Thymus (tissue), 14 donors: ENCODE data around the gene KRTDAP. TPM values are rescaled to one million over a fixed set of nuclear protein-coding genes. Genes with fewer than 3 reads are reported as not detected.

Experiments used
- DNase-seq, 9 donors: peaks; one replicate each; pipeline ENCODE4 v3.0.0-alpha.2; 2013; ENCODE audit warnings: low spot score in 9 of 9, low read depth in 6 of 9, missing footprints in 1 of 9
- H3K27ac ChIP-seq, 2 donors: one replicate each; pipeline ENCODE4 v1.5.1; 2013; ENCODE audit warnings: control low read depth in 1 of 2, low read depth in 1 of 2, low read length in 1 of 2, mild to moderate bottlenecking in 1 of 2, moderate library complexity in 1 of 2
- H3K27me3 ChIP-seq, 2 donors: one replicate each; pipeline ENCODE4 v1.5.1; 2013; ENCODE audit warnings: low read length in 1 of 2; ENCODE audit not compliant: control insufficient read depth in 2 of 2, insufficient read depth in 1 of 2
- H3K36me3 ChIP-seq, 2 donors: one replicate each; pipeline ENCODE4 v1.5.1; 2013; ENCODE audit warnings: low read length in 1 of 2, mild to moderate bottlenecking in 1 of 2, moderate library complexity in 1 of 2; ENCODE audit not compliant: control insufficient read depth in 2 of 2, insufficient read depth in 2 of 2
- H3K4me1 ChIP-seq, 2 donors: one replicate each; pipeline ENCODE4 v1.5.1; 2013; ENCODE audit warnings: low read length in 2 of 2; ENCODE audit not compliant: control insufficient read depth in 2 of 2, insufficient read depth in 2 of 2
- H3K4me3 ChIP-seq, 2 donors: one replicate each; pipeline ENCODE4 v1.5.1; 2013; ENCODE audit warnings: low read length in 2 of 2, control low read depth in 1 of 2, mild to moderate bottlenecking in 1 of 2
- H3K9me3 ChIP-seq, 2 donors: one replicate each; pipeline ENCODE4 v1.5.1; 2013; ENCODE audit warnings: low read length in 1 of 2, mild to moderate bottlenecking in 1 of 2; ENCODE audit not compliant: control insufficient read depth in 2 of 2, insufficient read depth in 1 of 2
- WGBS: extraction: QIAGEN DNeasy Blood & Tissue Kit; methylation state at CpG from one replicate; pipeline ENCODE4 v1.1.7; 2013; 5-methylcytosine and 5-hydroxymethylcytosine counted together
- long read RNA-seq, 10 donors: transcript quantifications; one replicate each; lab custom pipeline, GENCODE V29; 2026
- polyA plus RNA-seq: library from polyadenylated mRNA; stranded (reverse); fragments of 200-250 nt; gene quantifications from one replicate; pipeline ENCODE4 v1.2.3, GENCODE V29; 2013
- total RNA-seq: library from RNA; stranded (reverse); fragments of 120-200 nt; gene quantifications from one replicate; pipeline ENCODE4 v1.2.4, GENCODE V29; 2013
- donor health status: healthy.

Gene KRTDAP
- 7.9 TPM for total RNA-seq
- 523 TPM for polyA plus RNA-seq
- long read RNA-seq, donor 1: 0 reads
- long read RNA-seq, donor 2, partial matches to known transcripts: 0 of 3 reads
- long read RNA-seq, donor 2, other reads (novel, unspliced or antisense): 0 of 3 reads
- long read RNA-seq, donor 3, partial matches to known transcripts: 0 of 3 reads
- long read RNA-seq, donor 3, other reads (novel, unspliced or antisense): 0 of 3 reads
- long read RNA-seq, donor 4, partial matches to known transcripts: 0 of 1 reads
- long read RNA-seq, donor 4, other reads (novel, unspliced or antisense): 0 of 1 reads
- long read RNA-seq, donor 5, transcript KRTDAP-201 (6 exons, 491 nt): major isoform, 5 of 5 reads
- long read RNA-seq, donor 5, partial matches to known transcripts: 0 of 5 reads
- long read RNA-seq, donor 5, other reads (novel, unspliced or antisense): 0 of 5 reads
- long read RNA-seq, donor 6, partial matches to known transcripts: 0 of 1 reads
- long read RNA-seq, donor 6, other reads (novel, unspliced or antisense): 0 of 1 reads
- long read RNA-seq, donor 7, partial matches to known transcripts: 0 of 1 reads
- long read RNA-seq, donor 7, other reads (novel, unspliced or antisense): 0 of 1 reads
- long read RNA-seq, donor 8, partial matches to known transcripts: 0 of 1 reads
- long read RNA-seq, donor 8, other reads (novel, unspliced or antisense): 0 of 1 reads
- long read RNA-seq, donor 9: 0 reads
- long read RNA-seq, donor 10: 0 reads

DNA sequence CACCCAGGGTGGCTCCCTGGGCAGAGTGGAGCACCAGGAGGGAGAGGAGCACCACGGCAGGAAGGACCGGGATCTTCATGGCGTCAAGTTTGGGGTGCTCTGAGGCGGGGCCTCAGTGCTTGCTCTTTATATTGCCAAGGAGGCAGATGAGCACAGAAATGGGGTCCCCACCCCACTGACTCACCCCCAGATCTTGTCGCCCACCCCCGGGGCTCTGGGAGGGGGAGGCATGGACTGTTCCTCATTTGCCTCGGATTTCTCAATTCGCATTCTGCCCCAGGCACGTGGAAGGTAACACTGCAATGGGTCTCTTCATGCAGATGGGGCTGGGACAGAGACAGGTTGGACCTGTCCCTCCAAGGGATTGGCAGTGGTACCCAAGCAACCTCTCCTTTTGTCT, at the start of gene KRTDAP:
Gene KRTDAP, minus strand, starts transcription at position 101 of the 400 bp plus-strand sequence. Its CDS starts 22 bp downstream, at position 79.
- no peaks in the 10 kb centered on the region for H3K4me1 ChIP-seq
- no peak within 1 kb of the TSS for H3K27ac ChIP-seq
- peaks cover 0 to 31% of the 10 kb centered on the region in 2 donors for H3K27me3 ChIP-seq
- WGBS: 91% methylated on average over 9 of the region's 9 CpGs
- H3K36me3 ChIP-seq: no peaks in the 10 kb centered on the region
- no peak for DNase-seq
- H3K9me3 ChIP-seq: no peaks in the 10 kb centered on the region
- H3K4me3 ChIP-seq: no peak within 1 kb of the TSS

DNA sequence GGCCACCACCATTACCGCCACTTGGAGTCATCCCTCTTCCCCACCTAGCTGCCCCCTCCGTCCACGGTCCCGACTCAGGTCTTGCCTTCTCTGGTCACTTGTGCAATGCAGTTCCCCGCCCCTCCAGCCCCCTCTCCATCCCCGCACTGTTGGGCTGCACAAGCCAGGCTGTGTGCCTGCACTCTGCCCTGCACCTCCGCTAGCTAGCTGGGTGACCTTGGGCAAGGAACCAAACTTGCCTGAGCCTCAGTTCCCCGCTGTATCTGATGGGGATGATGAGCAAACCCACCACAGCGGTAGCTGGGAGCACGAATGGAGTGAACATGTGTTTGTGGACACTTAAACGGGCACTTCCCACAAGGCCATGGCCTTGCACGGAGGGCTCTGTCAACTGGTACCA, 49.6 kb upstream of the KRTDAP start:
- peaks cover 0 to 8% of the 10 kb centered on the region in 2 donors for H3K4me1 ChIP-seq
- H3K27me3 ChIP-seq: peaks cover 0 to 3% of the 10 kb centered on the region in 2 donors
- no peak overlapping the region for H3K27ac ChIP-seq
- no peaks in the 10 kb centered on the region for H3K36me3 ChIP-seq
- DNase-seq: no peak
- H3K9me3 ChIP-seq: no peaks in the 10 kb centered on the region
- 97% methylated on average over 12 of the region's 12 CpGs for WGBS
- H3K4me3 ChIP-seq: no peak overlapping the region

GRCh38 chr19:35539314-35539713, 49.0 kb upstream of the KRTDAP start:
- Histone ChIP-seq H3K27me3 (peaks cover 0 to 8% of the 10 kb centered on the region in 2 donors), H3K9me3 (no peaks in the 10 kb centered on the region), H3K4me3 (no peak overlapping the region), H3K27ac (no peak overlapping the region), H3K36me3 (no peaks in the 10 kb centered on the region), H3K4me1 (peaks cover 0 to 4% of the 10 kb centered on the region in 2 donors)
- WGBS: 93% methylated on average over 6 of the region's 6 CpGs
- no peak for DNase-seq

DNA sequence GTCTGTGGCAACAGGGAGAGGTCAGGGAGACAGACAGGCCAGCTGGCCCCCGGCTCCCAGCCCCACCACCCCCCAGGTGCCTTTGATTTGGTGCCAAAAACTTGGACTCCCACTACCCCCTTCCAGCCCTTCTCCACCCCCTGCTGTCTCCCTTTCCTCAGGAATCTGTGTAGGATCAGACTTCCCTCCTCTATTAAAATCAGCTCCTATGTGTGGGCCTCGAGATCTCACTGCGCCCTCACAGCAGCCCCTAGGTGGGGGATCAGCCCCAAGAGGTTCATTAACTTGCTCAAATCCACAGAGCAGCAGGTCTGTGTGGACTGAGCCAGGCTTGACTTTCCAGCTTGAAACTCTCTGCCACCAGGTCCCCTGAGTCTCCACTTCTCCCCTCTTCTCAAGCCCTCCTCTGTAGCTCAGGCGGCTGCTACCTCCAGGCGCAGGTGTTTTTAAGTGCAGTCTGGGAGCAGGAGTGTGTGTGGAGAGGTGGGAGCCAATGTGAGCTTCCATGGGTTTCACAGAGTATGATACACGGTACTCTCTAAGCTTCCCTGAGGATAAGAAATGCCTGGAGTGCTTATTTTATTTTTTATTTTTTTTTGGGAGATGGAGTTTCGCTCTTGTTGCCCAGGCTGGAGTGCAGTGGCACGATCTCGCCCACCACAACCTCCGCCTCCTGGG, 44.7 kb upstream of the KRTDAP start:
- Histone ChIP-seq H3K36me3 (no peaks in the 10 kb centered on the region), H3K27me3 (peaks cover 0 to 39% of the 10 kb centered on the region in 2 donors)
- 92% methylated on average over 10 of the region's 10 CpGs for WGBS

DNA sequence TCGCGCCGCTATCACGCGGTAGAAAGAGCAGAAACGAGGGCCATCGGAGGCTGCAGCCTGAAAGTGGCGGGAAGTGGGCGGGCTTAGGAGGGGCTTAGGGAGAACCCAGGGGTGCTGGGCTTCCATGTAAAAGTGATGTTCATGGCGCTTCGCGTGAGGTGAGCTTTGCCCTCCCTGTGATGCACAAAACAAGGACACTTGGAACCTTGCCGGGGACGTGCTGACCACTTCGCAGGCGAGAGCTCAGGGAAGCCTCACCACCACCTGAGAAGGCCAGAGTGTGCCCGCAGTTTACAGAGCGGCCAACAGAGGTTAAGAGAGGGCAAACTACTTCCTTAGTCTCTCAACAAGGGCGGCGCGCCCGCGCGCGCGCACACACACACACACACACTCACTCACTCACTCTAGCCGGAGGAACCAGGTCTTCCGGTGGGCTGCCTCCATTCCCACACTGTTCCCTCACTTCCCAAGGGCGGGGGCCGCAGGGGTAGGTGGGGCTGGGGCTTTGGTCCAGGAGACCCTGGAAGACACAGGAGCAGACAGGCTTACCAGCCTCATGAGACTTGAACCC, 43.6 kb upstream of the KRTDAP start:
- peaks cover 0 to 50% of the 10 kb centered on the region in 2 donors for H3K27me3 ChIP-seq
- H3K27ac ChIP-seq: no peak overlapping the region
- H3K36me3 ChIP-seq: no peaks in the 10 kb centered on the region
- H3K9me3 ChIP-seq: no peaks in the 10 kb centered on the region
- WGBS: 2% methylated on average over 30 of the region's 30 CpGs
- H3K4me1 ChIP-seq: peaks cover 6 to 9% of the 10 kb centered on the region in 2 donors
- peak in 4 of 9 donors; percentile 21 to 64 (median 36) for DNase-seq
- H3K4me3 ChIP-seq: peak overlapping the region; percentile 13 to 24

More for the DNA sequence above, 44.7 kb upstream of the KRTDAP start:
- peaks cover 6 to 12% of the 10 kb centered on the region in 2 donors for H3K4me1 ChIP-seq
- H3K9me3 ChIP-seq: no peaks in the 10 kb centered on the region
- no peak overlapping the region for H3K4me3 ChIP-seq
- H3K27ac ChIP-seq: no peak overlapping the region
- no peak for DNase-seq

DNA sequence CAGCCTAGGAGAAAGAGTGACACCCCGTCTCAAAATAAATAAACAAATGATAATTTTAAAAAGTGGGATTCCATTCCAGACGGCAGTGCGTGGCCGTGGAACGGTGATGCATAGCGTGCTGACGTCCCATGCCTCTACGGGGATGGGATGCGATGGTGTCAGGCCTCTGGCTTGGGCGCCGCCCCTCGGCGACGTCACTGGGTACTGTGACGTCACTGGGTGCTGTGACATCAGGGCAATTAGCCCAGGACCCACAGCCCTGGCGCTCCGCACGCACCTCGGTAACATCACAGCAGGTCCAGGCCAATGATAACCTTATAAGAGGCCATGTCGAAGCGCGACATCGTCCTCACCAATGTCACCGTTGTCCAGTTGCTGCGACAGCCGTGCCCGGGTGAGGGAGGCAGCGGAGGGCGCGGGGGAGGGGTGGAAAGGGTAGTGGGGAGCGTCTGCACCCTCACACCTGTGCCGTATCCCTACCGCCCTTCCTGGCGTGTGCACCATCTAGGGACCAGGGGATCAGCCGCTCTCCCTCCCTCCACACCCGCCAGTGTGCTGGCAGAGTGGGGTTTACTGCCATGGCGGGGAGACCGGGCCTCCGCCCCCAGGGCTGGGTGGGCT, 43.0 kb upstream of the KRTDAP start, which contains the start of gene GAPDHS:
Gene GAPDHS, plus strand, starts transcription at position 256 of the 621 bp plus-strand sequence. Its CDS starts 72 bp downstream, at position 328.
- Histone ChIP-seq H3K27me3 (peaks cover 0 to 54% of the 10 kb centered on the region in 2 donors), H3K4me1 (peaks cover 6 to 9% of the 10 kb centered on the region in 2 donors), H3K36me3 (no peaks in the 10 kb centered on the region), H3K4me3 (peak within 1 kb of the TSS; percentile 13 to 24), H3K27ac (no peak within 1 kb of the TSS), H3K9me3 (no peaks in the 10 kb centered on the region)
- WGBS: 53% methylated on average over 39 of the region's 39 CpGs
- no peak for DNase-seq

DNA sequence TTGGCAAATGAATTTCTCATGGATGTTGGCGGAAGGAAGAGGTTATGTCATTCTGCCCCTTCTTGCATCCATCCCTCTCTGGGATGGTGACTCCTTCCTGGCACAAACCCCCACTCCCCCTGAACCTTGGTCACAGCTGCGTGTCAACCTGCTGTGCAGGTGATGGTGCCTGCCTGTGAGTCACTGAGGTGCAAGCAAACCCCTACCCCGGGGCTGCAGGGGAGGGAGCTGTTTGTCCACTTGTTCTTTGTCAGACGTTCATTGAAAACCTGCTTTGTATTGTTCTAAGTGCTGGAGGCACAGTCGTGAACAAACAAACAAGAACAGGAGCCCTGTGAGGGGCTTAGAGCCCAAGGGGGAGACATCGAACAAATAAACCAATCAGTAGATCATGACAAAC, 41.0 kb upstream of the KRTDAP start:
- Histone ChIP-seq H3K36me3 (no peaks in the 10 kb centered on the region), H3K4me3 (no peak overlapping the region), H3K4me1 (peaks cover 6 to 9% of the 10 kb centered on the region in 2 donors), H3K27me3 (peaks cover 0 to 54% of the 10 kb centered on the region in 2 donors), H3K9me3 (no peaks in the 10 kb centered on the region), H3K27ac (no peak overlapping the region)
- WGBS: 77% methylated on average over 6 of the region's 6 CpGs
- DNase-seq: no peak
